Muscle of leg (tissue), 11 donors: Measurements from ENCODE around the gene RASGEF1B. TPM values are rescaled to one million over a fixed set of nuclear protein-coding genes. Genes with fewer than 3 reads are reported as not detected.
A peak's percentile ranks its signal among the peaks of the same experiment; 100 is the strongest.

Experiments
- DNase-seq: peaks from one replicate; pipeline ENCODE4 v3.0.0; 2013
- H3K27ac ChIP-seq: one replicate; pipeline ENCODE4 v1.5.1; 2013; ENCODE audit warnings: mild to moderate bottlenecking, low read length, control low read depth
- H3K27me3 ChIP-seq: one replicate; pipeline ENCODE4 v1.6.1; 2013; ENCODE audit warnings: low read length; ENCODE audit not compliant: control insufficient read depth, insufficient read depth
- H3K36me3 ChIP-seq: one replicate; pipeline ENCODE4 v1.6.1; 2013; ENCODE audit warnings: low read length; ENCODE audit not compliant: control insufficient read depth, insufficient read depth
- H3K4me1 ChIP-seq: one replicate; pipeline ENCODE4 v1.6.1; 2013; ENCODE audit warnings: low read length; ENCODE audit not compliant: control insufficient read depth, insufficient read depth
- H3K4me3 ChIP-seq: one replicate; pipeline ENCODE4 v1.5.1; 2013; ENCODE audit warnings: low read length, control low read depth
- H3K9me3 ChIP-seq: replicated peaks from 2 replicates; pipeline ENCODE4 v1.6.1; 2013; ENCODE audit warnings: low read depth, low read length; ENCODE audit not compliant: control insufficient read depth
- WGBS: methylation state at CpG from one replicate; pipeline ENCODE4 v1.1.5; 2013; ENCODE audit warnings: missing lambda C conversion rate; ENCODE audit not compliant: insufficient coverage; 5-methylcytosine and 5-hydroxymethylcytosine counted together
- polyA plus RNA-seq, 8 donors: library from polyadenylated mRNA; unstranded; fragments of 120-200 nt; gene quantifications; one replicate each; pipeline versions ENCODE4 v1.2.1 to v1.2.3, GENCODE V29; 2013; ENCODE audit warnings: inconsistent platforms in 1 of 8, low replicate concordance in 1 of 8; ENCODE audit not compliant: insufficient read length in 8 of 8, insufficient read depth in 1 of 8
- total RNA-seq: library from RNA; stranded (reverse); fragments of 120-200 nt; gene quantifications from one replicate; pipeline ENCODE4 v1.2.4, GENCODE V29; 2013

The RASGEF1B gene
- total and polyA plus RNA-seq, 9 donors: 2.8 to 6.0 (median 3.5) TPM

- Histone ChIP-seq H3K9me3 (no peaks in the 10 kb centered on the region), H3K4me1 (no peaks in the 10 kb centered on the region), H3K27ac (no peak overlapping the region), H3K27me3 (no peaks in the 10 kb centered on the region), H3K4me3 (no peak overlapping the region), H3K36me3 (peaks cover 8% of the 10 kb centered on the region)
- WGBS: 100% methylated on average over 2 of the region's 4 CpGs
- no peak for DNase-seq
Observed at GRCh38 chr4:81432825-81433224, 38.9 kb downstream of the RASGEF1B start.

GRCh38 chr4:81431971-81432370 lies 39.7 kb downstream of the RASGEF1B start:
- no peaks in the 10 kb centered on the region for H3K9me3 ChIP-seq
- peaks cover 8% of the 10 kb centered on the region for H3K36me3 ChIP-seq
- no peaks in the 10 kb centered on the region for H3K27me3 ChIP-seq
- 60% methylated on average over 1 of the region's 1 CpG for WGBS
- no peak overlapping the region for H3K27ac ChIP-seq
- H3K4me3 ChIP-seq: no peak overlapping the region
- no peak for DNase-seq
- no peaks in the 10 kb centered on the region for H3K4me1 ChIP-seq

- Histone ChIP-seq H3K27me3 (no peaks in the 10 kb centered on the region), H3K36me3 (peaks cover 8% of the 10 kb centered on the region), H3K4me1 (no peaks in the 10 kb centered on the region), H3K9me3 (no peaks in the 10 kb centered on the region), H3K4me3 (no peak overlapping the region), H3K27ac (no peak overlapping the region)
- 96% methylated on average over 20 of the region's 25 CpGs for WGBS
- DNase-seq: no peak
Observed at GRCh38 chr4:81429607-81430006, 42.1 kb downstream of the RASGEF1B start.

- DNase-seq: no peak
- Histone ChIP-seq H3K27ac (no peak overlapping the region), H3K36me3 (peaks cover 8% of the 10 kb centered on the region), H3K9me3 (no peaks in the 10 kb centered on the region), H3K27me3 (no peaks in the 10 kb centered on the region), H3K4me1 (no peaks in the 10 kb centered on the region), H3K4me3 (no peak overlapping the region)
- 63% methylated on average over 4 of the region's 6 CpGs for WGBS
Observed at GRCh38 chr4:81429031-81429430, 42.7 kb downstream of the RASGEF1B start.

GRCh38 chr4:81428002-81428401 lies 43.7 kb downstream of the RASGEF1B start:
- no peaks in the 10 kb centered on the region for H3K9me3 ChIP-seq
- no peak for DNase-seq
- H3K4me3 ChIP-seq: no peak overlapping the region
- no peaks in the 10 kb centered on the region for H3K27me3 ChIP-seq
- H3K4me1 ChIP-seq: no peaks in the 10 kb centered on the region
- H3K27ac ChIP-seq: no peak overlapping the region
- WGBS: no CpG with 5 or more reads among the region's 3 CpGs
- peaks cover 8% of the 10 kb centered on the region for H3K36me3 ChIP-seq

GRCh38 chr4:81427344-81427821 lies 44.3 kb downstream of the RASGEF1B start:
- Histone ChIP-seq H3K4me3 (no peak overlapping the region), H3K27me3 (no peaks in the 10 kb centered on the region), H3K36me3 (peaks cover 8% of the 10 kb centered on the region), H3K27ac (peak overlapping the region; percentile 32), H3K4me1 (no peaks in the 10 kb centered on the region), H3K9me3 (no peaks in the 10 kb centered on the region)
- DNase-seq: peak; percentile 57
- WGBS: 13% methylated on average over 3 of the region's 6 CpGs

GRCh38 chr4:81426770-81427289 lies 44.9 kb downstream of the RASGEF1B start:
- Histone ChIP-seq H3K4me1 (no peaks in the 10 kb centered on the region), H3K27me3 (no peaks in the 10 kb centered on the region), H3K9me3 (no peaks in the 10 kb centered on the region), H3K36me3 (peaks cover 8% of the 10 kb centered on the region), H3K27ac (peak overlapping the region; percentile 32), H3K4me3 (no peak overlapping the region)
- DNase-seq: no peak
- no CpG with 5 or more reads among the region's 1 CpG for WGBS

GRCh38 chr4:81424816-81425755 lies 46.6 kb downstream of the RASGEF1B start:
- Histone ChIP-seq H3K4me3 (no peak overlapping the region), H3K36me3 (peaks cover 6% of the 10 kb centered on the region), H3K27me3 (no peaks in the 10 kb centered on the region), H3K9me3 (no peaks in the 10 kb centered on the region), H3K27ac (no peak overlapping the region), H3K4me1 (no peaks in the 10 kb centered on the region)
- DNase-seq: no peak
- WGBS: 90% methylated on average over 2 of the region's 5 CpGs

GRCh38 chr4:81424336-81424735 lies 47.4 kb downstream of the RASGEF1B start:
- no peak for DNase-seq
- H3K9me3 ChIP-seq: no peaks in the 10 kb centered on the region
- no peak overlapping the region for H3K4me3 ChIP-seq
- no peak overlapping the region for H3K27ac ChIP-seq
- no CpG with 5 or more reads among the region's 6 CpGs for WGBS
- H3K27me3 ChIP-seq: no peaks in the 10 kb centered on the region
- peaks cover under 1% of the 10 kb centered on the region for H3K36me3 ChIP-seq
- H3K4me1 ChIP-seq: no peaks in the 10 kb centered on the region

GRCh38 chr4:81422595-81422994 lies 49.1 kb downstream of the RASGEF1B start:
- no peak for DNase-seq
- no peaks in the 10 kb centered on the region for H3K36me3 ChIP-seq
- no peak overlapping the region for H3K27ac ChIP-seq
- no peaks in the 10 kb centered on the region for H3K9me3 ChIP-seq
- H3K4me1 ChIP-seq: no peaks in the 10 kb centered on the region
- WGBS: no CpG with 5 or more reads among the region's 1 CpG
- no peak overlapping the region for H3K4me3 ChIP-seq
- no peaks in the 10 kb centered on the region for H3K27me3 ChIP-seq
